ENCODE measurements around the gene ZFC3H1. TPM values are rescaled to one million over a fixed set of nuclear protein-coding genes. Genes with fewer than 3 reads are reported as not detected.
A peak's percentile ranks its signal among the peaks of the same experiment; 100 is the strongest.

Gene ZFC3H1
- total and polyA plus RNA-seq, 9 of the 15 experiments (the other 6 are each of a cell fraction or from before 2014, with no cell fraction given): 14.8 to 80.5 (median 22.1) TPM

DNA sequence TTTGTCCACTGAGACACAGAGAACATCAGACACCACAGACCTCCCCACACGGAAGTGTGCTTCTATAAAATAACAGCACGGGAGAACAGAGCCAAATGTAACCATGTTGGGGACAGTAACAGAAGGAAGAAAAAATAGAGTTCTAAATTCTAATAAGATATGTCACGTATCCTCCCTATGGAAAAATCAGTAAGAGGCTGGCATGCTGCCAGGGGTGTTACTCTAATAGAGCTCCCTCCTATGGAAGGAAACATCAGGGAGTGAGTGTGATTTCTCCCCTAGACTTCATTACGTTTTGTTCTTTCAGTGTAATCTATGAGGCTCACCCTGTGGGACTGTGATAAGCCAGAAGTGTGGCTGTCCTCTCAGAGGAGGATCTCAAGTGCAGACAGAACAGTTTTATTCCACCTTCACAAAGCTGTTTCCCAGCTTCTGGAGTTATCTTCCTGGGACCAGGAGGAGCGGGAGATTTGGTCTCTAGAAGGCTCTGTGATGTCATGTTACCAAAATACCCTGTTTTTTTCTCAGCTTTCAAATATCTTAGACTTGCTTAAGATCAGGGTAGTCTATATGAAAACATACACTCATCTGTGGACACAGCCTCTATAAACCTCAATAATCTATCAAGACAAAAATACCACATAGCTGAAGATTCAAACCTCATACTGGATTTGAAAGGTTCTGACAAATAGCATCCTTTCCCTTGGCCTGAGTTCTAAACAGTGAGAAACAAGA, 69.3 kb downstream of the ZFC3H1 start (continued):
- TF ChIP-seq MBD2 (IDR thresholded peaks at IDR 0.05; ENCODE audit: borderline replicate concordance, low read depth) (no peak), ZFP1 (CRISPR knock-in tag; IDR thresholded peaks at IDR 0.05) (no peak), TAF9B (IDR thresholded peaks at IDR 0.05; ENCODE audit: partially characterized antibody) (peak; percentile 35), HOXB6 (CRISPR knock-in tag; IDR thresholded peaks at IDR 0.05; ENCODE audit: borderline replicate concordance) (no peak), MEF2D (tag; conservative IDR thresholded peaks at IDR 0.05; ENCODE audit: low read depth) (no peak), CBX2 (IDR thresholded peaks at IDR 0.05; ENCODE audit: insufficient read depth, low read length, poor library complexity, severe bottlenecking) (no peak), SMAD4 (CRISPR knock-in tag; conservative IDR thresholded peaks at IDR 0.05) (peak; percentile 67; the same call in 1 of the 2 replicates), NR2C2 (CRISPR knock-in tag; IDR thresholded peaks at IDR 0.05) (no peak), NR2C2 (tag; IDR thresholded peaks at IDR 0.05) (no peak), ZNF217 (CRISPR knock-in tag; IDR thresholded peaks at IDR 0.05) (no peak), C11orf30 (IDR thresholded peaks at IDR 0.05; ENCODE audit: low read depth) (no peak), ZNF274 (IDR thresholded peaks at IDR 0.05; ENCODE audit: borderline replicate concordance, low read depth, low read length) (no peak), ZNF696 (CRISPR knock-in tag; conservative IDR thresholded peaks at IDR 0.05) (no peak)
- TF ChIP-seq, protein P1, sequence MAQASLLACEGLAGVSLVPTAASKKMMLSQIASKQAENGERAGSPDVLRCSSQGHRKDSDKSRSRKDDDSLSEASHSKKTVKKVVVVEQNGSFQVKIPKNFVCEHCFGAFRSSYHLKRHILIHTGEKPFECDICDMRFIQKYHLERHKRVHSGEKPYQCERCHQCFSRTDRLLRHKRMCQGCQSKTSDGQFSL (CRISPR knock-in tag; IDR thresholded peaks at IDR 0.05): no peak
- TF ChIP-seq, protein P1 (tag; IDR thresholded peaks at IDR 0.05): no peak
- TF ChIP-seq, protein P2, sequence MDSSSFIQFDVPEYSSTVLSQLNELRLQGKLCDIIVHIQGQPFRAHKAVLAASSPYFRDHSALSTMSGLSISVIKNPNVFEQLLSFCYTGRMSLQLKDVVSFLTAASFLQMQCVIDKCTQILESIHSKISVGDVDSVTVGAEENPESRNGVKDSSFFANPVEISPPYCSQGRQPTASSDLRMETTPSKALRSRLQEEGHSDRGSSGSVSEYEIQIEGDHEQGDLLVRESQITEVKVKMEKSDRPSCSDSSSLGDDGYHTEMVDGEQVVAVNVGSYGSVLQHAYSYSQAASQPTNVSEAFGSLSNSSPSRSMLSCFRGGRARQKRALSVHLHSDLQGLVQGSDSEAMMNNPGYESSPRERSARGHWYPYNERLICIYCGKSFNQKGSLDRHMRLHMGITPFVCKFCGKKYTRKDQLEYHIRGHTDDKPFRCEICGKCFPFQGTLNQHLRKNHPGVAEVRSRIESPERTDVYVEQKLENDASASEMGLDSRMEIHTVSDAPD (CRISPR knock-in tag; IDR thresholded peaks at IDR 0.05): no peak
- TF ChIP-seq, protein P3, sequence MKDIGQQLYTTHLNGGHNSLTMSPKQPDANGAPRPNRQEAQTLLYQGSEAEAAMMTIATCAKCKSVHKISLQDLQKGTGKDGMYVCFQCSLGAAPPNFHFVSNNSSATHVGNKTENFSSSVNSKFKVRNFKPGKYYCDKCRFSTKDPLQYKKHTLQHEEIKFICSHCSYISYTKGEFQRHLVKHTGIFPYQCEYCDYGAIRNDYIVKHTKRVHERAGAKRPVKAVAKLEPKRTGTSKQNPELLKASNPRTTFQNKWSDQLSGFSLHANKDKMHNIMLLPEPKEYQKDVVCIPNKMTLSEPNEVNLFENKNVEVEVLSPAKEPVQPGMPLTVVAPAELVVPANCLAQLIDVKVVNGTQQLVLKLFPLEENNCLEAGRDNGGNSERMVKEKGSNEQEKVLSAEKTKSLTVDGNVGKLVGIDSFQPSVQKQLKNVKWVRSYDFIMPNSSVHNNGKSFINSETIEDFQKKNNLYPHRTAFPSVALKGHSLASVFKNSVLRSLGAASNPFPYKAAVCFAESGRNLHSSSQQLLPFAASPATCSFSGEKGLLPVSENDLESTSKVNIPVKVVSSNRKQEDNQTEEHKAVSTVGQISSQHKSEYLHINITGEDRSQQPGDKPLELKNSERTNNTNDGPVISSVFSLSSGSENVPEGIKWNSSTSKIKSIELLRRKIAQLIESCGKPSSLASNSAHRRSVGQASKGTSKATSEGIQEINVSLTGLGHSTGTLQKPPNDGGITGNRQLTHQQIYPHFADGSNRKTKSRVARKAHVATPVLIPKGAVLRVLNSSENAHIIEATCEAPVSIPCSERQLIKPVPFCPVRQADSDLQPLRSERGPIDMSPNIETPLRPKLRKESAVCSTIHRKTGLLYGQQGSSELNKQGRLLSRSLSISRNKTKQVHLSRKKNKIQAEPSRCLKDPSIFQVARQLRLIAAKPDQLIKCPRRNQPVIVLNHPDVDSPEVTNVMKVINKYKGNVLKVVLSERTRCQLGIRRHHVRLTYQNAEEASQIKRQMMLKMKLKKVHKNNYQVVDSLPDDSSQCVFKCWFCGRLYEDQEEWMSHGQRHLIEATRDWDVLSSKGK (CRISPR knock-in tag; IDR thresholded peaks at IDR 0.05): no peak
- TF ChIP-seq, protein P4, sequence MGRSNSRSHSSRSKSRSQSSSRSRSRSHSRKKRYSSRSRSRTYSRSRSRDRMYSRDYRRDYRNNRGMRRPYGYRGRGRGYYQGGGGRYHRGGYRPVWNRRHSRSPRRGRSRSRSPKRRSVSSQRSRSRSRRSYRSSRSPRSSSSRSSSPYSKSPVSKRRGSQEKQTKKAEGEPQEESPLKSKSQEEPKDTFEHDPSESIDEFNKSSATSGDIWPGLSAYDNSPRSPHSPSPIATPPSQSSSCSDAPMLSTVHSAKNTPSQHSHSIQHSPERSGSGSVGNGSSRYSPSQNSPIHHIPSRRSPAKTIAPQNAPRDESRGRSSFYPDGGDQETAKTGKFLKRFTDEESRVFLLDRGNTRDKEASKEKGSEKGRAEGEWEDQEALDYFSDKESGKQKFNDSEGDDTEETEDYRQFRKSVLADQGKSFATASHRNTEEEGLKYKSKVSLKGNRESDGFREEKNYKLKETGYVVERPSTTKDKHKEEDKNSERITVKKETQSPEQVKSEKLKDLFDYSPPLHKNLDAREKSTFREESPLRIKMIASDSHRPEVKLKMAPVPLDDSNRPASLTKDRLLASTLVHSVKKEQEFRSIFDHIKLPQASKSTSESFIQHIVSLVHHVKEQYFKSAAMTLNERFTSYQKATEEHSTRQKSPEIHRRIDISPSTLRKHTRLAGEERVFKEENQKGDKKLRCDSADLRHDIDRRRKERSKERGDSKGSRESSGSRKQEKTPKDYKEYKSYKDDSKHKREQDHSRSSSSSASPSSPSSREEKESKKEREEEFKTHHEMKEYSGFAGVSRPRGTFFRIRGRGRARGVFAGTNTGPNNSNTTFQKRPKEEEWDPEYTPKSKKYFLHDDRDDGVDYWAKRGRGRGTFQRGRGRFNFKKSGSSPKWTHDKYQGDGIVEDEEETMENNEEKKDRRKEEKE (IDR thresholded peaks at IDR 0.05; ENCODE audit: borderline replicate concordance in 1 of 2, control insufficient read depth in 1 of 2, low read depth in 2 of 2, low read length in 1 of 2): peak in 1 of 2 experiments; percentile 88; a peak in 2 of 4 replicates

Data from K562 (cell line).